A549 (cell line): ENCODE data around the gene IFT43.

ENCODE experiments used
- EP300 ChIP-seq, 2 experiments: fragments of >200 bp; sonication (Bioruptor Twin); formaldehyde crosslinking; IDR thresholded peaks; 2 replicates in 1 of 2; 3 replicates in 1 of 2; pipeline ENCODE4 v1.6.1; 2016 to 2017
- JUN ChIP-seq, 2 experiments: fragments of >200 bp; sonication (Bioruptor Twin); formaldehyde crosslinking; IDR thresholded peaks; 2 replicates in 1 of 2; 3 replicates in 1 of 2; pipeline ENCODE4 v1.6.1; 2016 to 2017
- MAFK ChIP-seq: fragments of 450-650 bp; IDR thresholded peaks from 2 replicates; pipeline ENCODE4 v1.6.1; 2014; ENCODE audit not compliant: partially characterized antibody
- PHF8 ChIP-seq: fragments of 200-600 bp; sonication (generic); IDR thresholded peaks from 2 replicates; pipeline ENCODE4 v1.6.1; 2016; ENCODE audit warnings: low read depth, mild to moderate bottlenecking, antibody characterized with exemption, moderate library complexity, borderline replicate concordance
- POLR2A ChIP-seq: IDR thresholded peaks from 2 replicates; pipeline ENCODE4 v1.6.1; 2012; ENCODE audit warnings: mild to moderate bottlenecking, low read length
- TF ChIP-seq, protein P1 (sequence below): IDR thresholded peaks from 2 replicates; pipeline ENCODE4 v1.6.1; 2012
- TF ChIP-seq, protein P2 (sequence below): fragments of >200 bp; sonication (Bioruptor Twin); formaldehyde crosslinking; IDR thresholded peaks from 3 replicates; pipeline ENCODE4 v1.5.1; 2016

DNA sequence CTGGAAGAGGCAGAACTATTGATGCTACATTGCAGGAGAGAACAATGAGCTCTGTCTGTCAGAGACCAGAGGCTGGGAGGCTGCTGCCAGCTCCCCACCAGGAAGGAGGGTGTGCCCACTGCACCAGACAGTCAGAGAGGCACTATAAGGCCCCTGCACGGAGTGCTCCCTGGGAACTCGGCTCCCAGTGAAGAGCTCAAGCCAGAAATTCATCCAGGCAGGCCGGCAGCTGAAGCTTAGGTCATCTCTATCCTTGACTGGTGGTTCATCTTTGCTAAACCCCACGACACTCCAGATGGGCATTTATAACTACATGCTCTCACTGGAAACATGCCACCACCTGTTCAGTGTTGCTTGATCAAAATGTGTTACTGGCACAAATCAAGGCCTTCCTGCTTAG lies 101.1 kb downstream of the IFT43 start:
- TF ChIP-seq, protein P1, sequence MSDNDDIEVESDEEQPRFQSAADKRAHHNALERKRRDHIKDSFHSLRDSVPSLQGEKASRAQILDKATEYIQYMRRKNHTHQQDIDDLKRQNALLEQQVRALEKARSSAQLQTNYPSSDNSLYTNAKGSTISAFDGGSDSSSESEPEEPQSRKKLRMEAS, result no peak
- no peak for TF ChIP-seq MAFK
- TF ChIP-seq, protein P2, sequence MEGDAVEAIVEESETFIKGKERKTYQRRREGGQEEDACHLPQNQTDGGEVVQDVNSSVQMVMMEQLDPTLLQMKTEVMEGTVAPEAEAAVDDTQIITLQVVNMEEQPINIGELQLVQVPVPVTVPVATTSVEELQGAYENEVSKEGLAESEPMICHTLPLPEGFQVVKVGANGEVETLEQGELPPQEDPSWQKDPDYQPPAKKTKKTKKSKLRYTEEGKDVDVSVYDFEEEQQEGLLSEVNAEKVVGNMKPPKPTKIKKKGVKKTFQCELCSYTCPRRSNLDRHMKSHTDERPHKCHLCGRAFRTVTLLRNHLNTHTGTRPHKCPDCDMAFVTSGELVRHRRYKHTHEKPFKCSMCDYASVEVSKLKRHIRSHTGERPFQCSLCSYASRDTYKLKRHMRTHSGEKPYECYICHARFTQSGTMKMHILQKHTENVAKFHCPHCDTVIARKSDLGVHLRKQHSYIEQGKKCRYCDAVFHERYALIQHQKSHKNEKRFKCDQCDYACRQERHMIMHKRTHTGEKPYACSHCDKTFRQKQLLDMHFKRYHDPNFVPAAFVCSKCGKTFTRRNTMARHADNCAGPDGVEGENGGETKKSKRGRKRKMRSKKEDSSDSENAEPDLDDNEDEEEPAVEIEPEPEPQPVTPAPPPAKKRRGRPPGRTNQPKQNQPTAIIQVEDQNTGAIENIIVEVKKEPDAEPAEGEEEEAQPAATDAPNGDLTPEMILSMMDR, result no peak
- no peak for TF ChIP-seq EP300 (IDR thresholded peaks at IDR 0.05)
- no peak for TF ChIP-seq POLR2A
- TF ChIP-seq PHF8, result no peak
- TF ChIP-seq JUN (IDR thresholded peaks at IDR 0.05), result no peak
